ENCODE measurements around the gene TRIM41.

GRCh38 chr5:181217803-181218062 is 5.3 kb upstream of the TRIM41 start:
- TF ChIP-seq, protein P1, sequence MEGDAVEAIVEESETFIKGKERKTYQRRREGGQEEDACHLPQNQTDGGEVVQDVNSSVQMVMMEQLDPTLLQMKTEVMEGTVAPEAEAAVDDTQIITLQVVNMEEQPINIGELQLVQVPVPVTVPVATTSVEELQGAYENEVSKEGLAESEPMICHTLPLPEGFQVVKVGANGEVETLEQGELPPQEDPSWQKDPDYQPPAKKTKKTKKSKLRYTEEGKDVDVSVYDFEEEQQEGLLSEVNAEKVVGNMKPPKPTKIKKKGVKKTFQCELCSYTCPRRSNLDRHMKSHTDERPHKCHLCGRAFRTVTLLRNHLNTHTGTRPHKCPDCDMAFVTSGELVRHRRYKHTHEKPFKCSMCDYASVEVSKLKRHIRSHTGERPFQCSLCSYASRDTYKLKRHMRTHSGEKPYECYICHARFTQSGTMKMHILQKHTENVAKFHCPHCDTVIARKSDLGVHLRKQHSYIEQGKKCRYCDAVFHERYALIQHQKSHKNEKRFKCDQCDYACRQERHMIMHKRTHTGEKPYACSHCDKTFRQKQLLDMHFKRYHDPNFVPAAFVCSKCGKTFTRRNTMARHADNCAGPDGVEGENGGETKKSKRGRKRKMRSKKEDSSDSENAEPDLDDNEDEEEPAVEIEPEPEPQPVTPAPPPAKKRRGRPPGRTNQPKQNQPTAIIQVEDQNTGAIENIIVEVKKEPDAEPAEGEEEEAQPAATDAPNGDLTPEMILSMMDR (IDR thresholded peaks at IDR 0.05) = no peak
- no peak for TF ChIP-seq POLR2A (IDR thresholded peaks at IDR 0.05)

All from breast epithelium (tissue), 3 donors.